Measurements from ENCODE around the gene LIPI.
"Not testable (repeated sequence)": the region's sequence is repeated elsewhere in the genome, so short reads cannot be mapped to it uniquely, and the experiment has no call there.

LIPI gene

DNA sequence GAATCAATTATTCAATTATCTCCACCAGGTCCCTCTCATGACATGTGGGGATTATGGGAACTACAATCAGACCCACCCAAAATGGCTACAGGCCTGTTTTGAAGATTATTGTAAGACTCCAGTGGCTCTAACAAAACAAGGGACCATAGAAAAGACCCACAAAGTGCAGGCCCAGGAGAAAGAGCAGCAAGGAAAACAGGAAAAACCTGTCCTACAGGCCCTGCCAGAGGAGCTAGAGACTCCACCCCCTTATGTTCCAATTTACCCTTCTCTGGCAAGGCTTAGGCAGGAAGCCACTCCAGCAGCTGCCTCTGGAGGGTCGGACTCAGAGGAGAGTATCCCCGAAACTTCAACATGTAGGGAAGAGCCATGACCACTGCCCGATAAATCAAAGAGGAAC is 96.5 kb downstream of the LIPI start:
- no peak overlapping the region for H3K4me2 ChIP-seq (ENCODE audit: low read length)
- no peak overlapping the region for H3K4me3 ChIP-seq (ENCODE audit: low read depth, low read length, poor library complexity, severe bottlenecking)
- no peaks in the 10 kb centered on the region for H3K9me2 ChIP-seq (ENCODE audit: low read depth, low read length)
- no peak overlapping the region for H3K27ac ChIP-seq (ENCODE audit: low read depth, low read length, poor library complexity, severe bottlenecking)
- no peaks in the 10 kb centered on the region for H3F3A ChIP-seq (ENCODE audit: insufficient read depth, low read length)
- H3K79me2 ChIP-seq (ENCODE audit: insufficient read depth, low read length) = no peaks in the 10 kb centered on the region
- no peaks in the 10 kb centered on the region for H3K36me3 ChIP-seq (ENCODE audit: insufficient read depth, low read length)
- H4K20me1 ChIP-seq (ENCODE audit: insufficient read depth, low read length) = no peaks in the 10 kb centered on the region
- H2AFZ ChIP-seq (ENCODE audit: low read length) = no peak overlapping the region
- no peaks in the 10 kb centered on the region for H3K4me1 ChIP-seq (ENCODE audit: insufficient read depth, low read length, severe bottlenecking)
- no peak overlapping the region for H3K9ac ChIP-seq (ENCODE audit: low read length)
- TF ChIP-seq EZH2 (IDR thresholded peaks at IDR 0.05; ENCODE audit: borderline replicate concordance, low read length) = no peak
- TF ChIP-seq, protein P1, sequence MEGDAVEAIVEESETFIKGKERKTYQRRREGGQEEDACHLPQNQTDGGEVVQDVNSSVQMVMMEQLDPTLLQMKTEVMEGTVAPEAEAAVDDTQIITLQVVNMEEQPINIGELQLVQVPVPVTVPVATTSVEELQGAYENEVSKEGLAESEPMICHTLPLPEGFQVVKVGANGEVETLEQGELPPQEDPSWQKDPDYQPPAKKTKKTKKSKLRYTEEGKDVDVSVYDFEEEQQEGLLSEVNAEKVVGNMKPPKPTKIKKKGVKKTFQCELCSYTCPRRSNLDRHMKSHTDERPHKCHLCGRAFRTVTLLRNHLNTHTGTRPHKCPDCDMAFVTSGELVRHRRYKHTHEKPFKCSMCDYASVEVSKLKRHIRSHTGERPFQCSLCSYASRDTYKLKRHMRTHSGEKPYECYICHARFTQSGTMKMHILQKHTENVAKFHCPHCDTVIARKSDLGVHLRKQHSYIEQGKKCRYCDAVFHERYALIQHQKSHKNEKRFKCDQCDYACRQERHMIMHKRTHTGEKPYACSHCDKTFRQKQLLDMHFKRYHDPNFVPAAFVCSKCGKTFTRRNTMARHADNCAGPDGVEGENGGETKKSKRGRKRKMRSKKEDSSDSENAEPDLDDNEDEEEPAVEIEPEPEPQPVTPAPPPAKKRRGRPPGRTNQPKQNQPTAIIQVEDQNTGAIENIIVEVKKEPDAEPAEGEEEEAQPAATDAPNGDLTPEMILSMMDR (IDR thresholded peaks at IDR 0.05; ENCODE audit: low read length) = no peak
- no peaks in the 10 kb centered on the region for H3K9me3 ChIP-seq (ENCODE audit: low read length)
- no peaks in the 10 kb centered on the region for H3K27me3 ChIP-seq (ENCODE audit: insufficient read depth, low read length)

- not testable (repeated sequence) for H3K9ac ChIP-seq (ENCODE audit: low read length); H3F3A ChIP-seq (ENCODE audit: insufficient read depth, low read length); H3K4me2 ChIP-seq (ENCODE audit: low read length); H3K79me2 ChIP-seq (ENCODE audit: insufficient read depth, low read length); H4K20me1 ChIP-seq (ENCODE audit: insufficient read depth, low read length); H3K36me3 ChIP-seq (ENCODE audit: insufficient read depth, low read length); H3K27me3 ChIP-seq (ENCODE audit: insufficient read depth, low read length); H2AFZ ChIP-seq (ENCODE audit: low read length); H3K9me2 ChIP-seq (ENCODE audit: low read depth, low read length); H3K27ac ChIP-seq (ENCODE audit: low read depth, low read length, poor library complexity, severe bottlenecking); H3K4me3 ChIP-seq (ENCODE audit: low read depth, low read length, poor library complexity, severe bottlenecking); H3K9me3 ChIP-seq (ENCODE audit: low read length); H3K4me1 ChIP-seq (ENCODE audit: insufficient read depth, low read length, severe bottlenecking)
Observed at GRCh38 chr21:14104564-14104963, 106.2 kb downstream of the LIPI start.

DNA sequence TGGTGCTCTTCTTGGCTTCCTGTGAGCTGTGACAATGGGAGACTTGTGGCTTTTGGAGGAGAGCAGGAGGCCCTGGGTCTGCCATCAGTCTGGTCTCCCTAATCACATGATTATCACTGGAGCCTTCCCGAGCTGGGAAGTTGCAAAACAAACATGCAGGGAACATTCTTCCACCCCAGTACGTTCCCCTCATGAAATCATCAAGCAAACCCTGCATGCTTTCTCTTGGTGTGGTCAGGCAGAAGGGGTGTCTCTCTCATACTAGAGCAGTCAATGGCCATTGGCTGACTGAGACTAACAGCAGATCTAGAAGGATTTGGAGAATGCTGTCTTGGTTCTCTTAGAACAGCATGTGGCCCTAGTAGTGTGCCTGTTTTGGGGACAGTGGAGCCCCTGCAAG is 111.2 kb downstream of the LIPI start:
- no peak overlapping the region for H3K27ac ChIP-seq (ENCODE audit: low read depth, low read length, poor library complexity, severe bottlenecking)
- no peak overlapping the region for H3K4me2 ChIP-seq (ENCODE audit: low read length)
- no peaks in the 10 kb centered on the region for H3F3A ChIP-seq (ENCODE audit: insufficient read depth, low read length)
- no peaks in the 10 kb centered on the region for H4K20me1 ChIP-seq (ENCODE audit: insufficient read depth, low read length)
- no peak overlapping the region for H3K4me3 ChIP-seq (ENCODE audit: low read depth, low read length, poor library complexity, severe bottlenecking)
- H3K79me2 ChIP-seq (ENCODE audit: insufficient read depth, low read length) = no peaks in the 10 kb centered on the region
- no peaks in the 10 kb centered on the region for H3K9me3 ChIP-seq (ENCODE audit: low read length)
- no peak overlapping the region for H3K9ac ChIP-seq (ENCODE audit: low read length)
- no peaks in the 10 kb centered on the region for H3K4me1 ChIP-seq (ENCODE audit: insufficient read depth, low read length, severe bottlenecking)
- no peak overlapping the region for H2AFZ ChIP-seq (ENCODE audit: low read length)
- H3K27me3 ChIP-seq (ENCODE audit: insufficient read depth, low read length) = no peaks in the 10 kb centered on the region
- H3K36me3 ChIP-seq (ENCODE audit: insufficient read depth, low read length) = no peaks in the 10 kb centered on the region
- no peaks in the 10 kb centered on the region for H3K9me2 ChIP-seq (ENCODE audit: low read depth, low read length)
- TF ChIP-seq, protein P1 (IDR thresholded peaks at IDR 0.05; ENCODE audit: low read length) = no peak
- no peak for TF ChIP-seq EZH2 (IDR thresholded peaks at IDR 0.05; ENCODE audit: borderline replicate concordance, low read length)

GRCh38 chr21:14097881-14098499 is 112.8 kb downstream of the LIPI start:
- Histone ChIP-seq H3K9ac (ENCODE audit: low read length) (no peak overlapping the region), H2AFZ (ENCODE audit: low read length) (no peak overlapping the region), H3K9me3 (ENCODE audit: low read length) (no peaks in the 10 kb centered on the region), H3K27me3 (ENCODE audit: insufficient read depth, low read length) (no peaks in the 10 kb centered on the region), H4K20me1 (ENCODE audit: insufficient read depth, low read length) (no peaks in the 10 kb centered on the region), H3F3A (ENCODE audit: insufficient read depth, low read length) (no peaks in the 10 kb centered on the region), H3K4me3 (ENCODE audit: low read depth, low read length, poor library complexity, severe bottlenecking) (no peak overlapping the region), H3K4me2 (ENCODE audit: low read length) (no peak overlapping the region), H3K36me3 (ENCODE audit: insufficient read depth, low read length) (no peaks in the 10 kb centered on the region), H3K4me1 (ENCODE audit: insufficient read depth, low read length, severe bottlenecking) (no peaks in the 10 kb centered on the region), H3K27ac (ENCODE audit: low read depth, low read length, poor library complexity, severe bottlenecking) (no peak overlapping the region), H3K9me2 (ENCODE audit: low read depth, low read length) (no peaks in the 10 kb centered on the region), H3K79me2 (ENCODE audit: insufficient read depth, low read length) (no peaks in the 10 kb centered on the region)
- TF ChIP-seq, protein P1 (IDR thresholded peaks at IDR 0.05; ENCODE audit: low read length) = no peak
- no peak for TF ChIP-seq EZH2 (IDR thresholded peaks at IDR 0.05; ENCODE audit: borderline replicate concordance, low read length)

All from OCI-LY1 (cell line).